ENCODE data around the gene VGF.
A peak's percentile ranks its signal among the peaks of the same experiment; 100 is the strongest.

DNA sequence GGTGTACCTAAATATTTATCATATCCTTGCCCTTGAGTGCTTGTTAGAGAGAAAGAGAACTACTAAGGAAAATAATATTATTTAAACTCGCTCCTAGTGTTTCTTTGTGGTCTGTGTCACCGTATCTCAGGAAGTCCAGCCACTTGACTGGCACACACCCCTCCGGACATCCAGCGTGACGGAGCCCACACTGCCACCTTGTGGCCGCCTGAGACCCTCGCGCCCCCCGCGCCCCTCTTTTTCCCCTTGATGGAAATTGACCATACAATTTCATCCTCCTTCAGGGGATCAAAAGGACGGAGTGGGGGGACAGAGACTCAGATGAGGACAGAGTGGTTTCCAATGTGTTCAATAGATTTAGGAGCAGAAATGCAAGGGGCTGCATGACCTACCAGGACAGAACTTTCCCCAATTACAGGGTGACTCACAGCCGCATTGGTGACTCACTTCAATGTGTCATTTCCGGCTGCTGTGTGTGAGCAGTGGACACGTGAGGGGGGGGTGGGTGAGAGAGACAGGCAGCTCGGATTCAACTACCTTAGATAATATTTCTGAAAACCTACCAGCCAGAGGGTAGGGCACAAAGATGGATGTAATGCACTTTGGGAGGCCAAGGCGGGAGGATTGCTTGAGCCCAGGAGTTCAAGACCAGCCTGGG lies 27.0 kb downstream of the VGF start:
- TF ChIP-seq, protein P1, sequence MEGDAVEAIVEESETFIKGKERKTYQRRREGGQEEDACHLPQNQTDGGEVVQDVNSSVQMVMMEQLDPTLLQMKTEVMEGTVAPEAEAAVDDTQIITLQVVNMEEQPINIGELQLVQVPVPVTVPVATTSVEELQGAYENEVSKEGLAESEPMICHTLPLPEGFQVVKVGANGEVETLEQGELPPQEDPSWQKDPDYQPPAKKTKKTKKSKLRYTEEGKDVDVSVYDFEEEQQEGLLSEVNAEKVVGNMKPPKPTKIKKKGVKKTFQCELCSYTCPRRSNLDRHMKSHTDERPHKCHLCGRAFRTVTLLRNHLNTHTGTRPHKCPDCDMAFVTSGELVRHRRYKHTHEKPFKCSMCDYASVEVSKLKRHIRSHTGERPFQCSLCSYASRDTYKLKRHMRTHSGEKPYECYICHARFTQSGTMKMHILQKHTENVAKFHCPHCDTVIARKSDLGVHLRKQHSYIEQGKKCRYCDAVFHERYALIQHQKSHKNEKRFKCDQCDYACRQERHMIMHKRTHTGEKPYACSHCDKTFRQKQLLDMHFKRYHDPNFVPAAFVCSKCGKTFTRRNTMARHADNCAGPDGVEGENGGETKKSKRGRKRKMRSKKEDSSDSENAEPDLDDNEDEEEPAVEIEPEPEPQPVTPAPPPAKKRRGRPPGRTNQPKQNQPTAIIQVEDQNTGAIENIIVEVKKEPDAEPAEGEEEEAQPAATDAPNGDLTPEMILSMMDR (IDR thresholded peaks at IDR 0.05; ENCODE audit: low read depth, low read length): peak; percentile 95
- TF ChIP-seq EZH2phosphoT487 (IDR thresholded peaks at IDR 0.05; ENCODE audit: low read depth): no peak
